ENCODE measurements around the gene ETV5. TPM values are rescaled to one million over a fixed set of nuclear protein-coding genes. Genes with fewer than 3 reads are reported as not detected.
"Not testable (repeated sequence)": the region's sequence is repeated elsewhere in the genome, so short reads cannot be mapped to it uniquely, and the experiment has no call there.

Gene ETV5
- total RNA-seq, 1 donor from 2014 or later: 46.2 TPM

GRCh38 chr3:186067360-186068242 lies 41.3 kb downstream of the ETV5 start:
- no peak for DNase-seq

GRCh38 chr3:186060222-186060621 lies 48.7 kb downstream of the ETV5 start:
- DNase-seq: no peak

- DNase-seq: no peak
Measured at GRCh38 chr3:186059192-186059591, 49.7 kb downstream of the ETV5 start.

- DNase-seq: no peak
Measured at GRCh38 chr3:186058225-186058624, 50.7 kb downstream of the ETV5 start.

GRCh38 chr3:186057594-186057993 lies 51.3 kb downstream of the ETV5 start:
- no peak for DNase-seq

GRCh38 chr3:186054792-186055352 lies 54.0 kb downstream of the ETV5 start:
- no peak for DNase-seq

- DNase-seq: peak; percentile 48
Measured at GRCh38 chr3:186053954-186054791, 54.7 kb downstream of the ETV5 start.

GRCh38 chr3:186052096-186052840 lies 56.6 kb downstream of the ETV5 start:
- DNase-seq: no peak

GRCh38 chr3:186049001-186049400 lies 59.9 kb downstream of the ETV5 start:
- no peak for DNase-seq

- no peak for DNase-seq
Measured at GRCh38 chr3:186048119-186048518, 60.8 kb downstream of the ETV5 start.

GRCh38 chr3:186046838-186047237 lies 62.1 kb downstream of the ETV5 start:
- no peak for DNase-seq

- DNase-seq: peak; percentile 62
Measured at GRCh38 chr3:186044968-186045367, 63.9 kb downstream of the ETV5 start.

- no peak for DNase-seq
Measured at GRCh38 chr3:186044427-186044826, 64.5 kb downstream of the ETV5 start.

GRCh38 chr3:186042521-186043202 lies 66.2 kb downstream of the ETV5 start:
- DNase-seq: no peak

- DNase-seq: no peak
Measured at GRCh38 chr3:186042036-186042435, 66.9 kb downstream of the ETV5 start.

- no peak for DNase-seq
Measured at GRCh38 chr3:186038360-186038759, 70.5 kb downstream of the ETV5 start.

- no peak for DNase-seq
Measured at GRCh38 chr3:186035277-186035676, 73.6 kb downstream of the ETV5 start.

- DNase-seq: no peak
Measured at GRCh38 chr3:186032321-186032720, 76.6 kb downstream of the ETV5 start.

GRCh38 chr3:186025993-186026392 lies 82.9 kb downstream of the ETV5 start:
- not testable (repeated sequence) for DNase-seq

- no peak for DNase-seq
Measured at GRCh38 chr3:186025161-186025560, 83.7 kb downstream of the ETV5 start.

GRCh38 chr3:186024210-186024609 lies 84.7 kb downstream of the ETV5 start:
- DNase-seq: no peak

- no peak for DNase-seq
Measured at GRCh38 chr3:186022931-186023330, 86.0 kb downstream of the ETV5 start.

All from occipital lobe (tissue), 2 donors.